ENCODE data around the gene PHAF1.

GRCh38 chr16:67183627-67184452 is 74.1 kb downstream of the PHAF1 start, which contains the start of gene MATCAP1:
- TF ChIP-seq POLR2A (IDR thresholded peaks at IDR 0.05) (no peak), CTCF (IDR thresholded peaks at IDR 0.05) (no peak), POLR2AphosphoS5 (IDR thresholded peaks at IDR 0.05) (peak; percentile 13 to 83 (median 68)), EP300 (IDR thresholded peaks at IDR 0.05) (peak; percentile 35)
